ENCODE measurements around the gene SPI1.

Gene SPI1

GRCh38 chr11:47378010-47378835, at the start of gene SPI1:
SPI1 (minus strand) TSS chr11:47378547; CDS start chr11:47378353, 194 bp downstream.
- DNase-seq: no peak

- peak; percentile 99 for DNase-seq
Observed at GRCh38 chr11:47426062-47426956, 48.0 kb upstream of the SPI1 start, which contains the start of gene PSMC3. PSMC3 (minus strand) TSS chr11:47426439; CDS start chr11:47426279, 160 bp downstream.

DNA sequence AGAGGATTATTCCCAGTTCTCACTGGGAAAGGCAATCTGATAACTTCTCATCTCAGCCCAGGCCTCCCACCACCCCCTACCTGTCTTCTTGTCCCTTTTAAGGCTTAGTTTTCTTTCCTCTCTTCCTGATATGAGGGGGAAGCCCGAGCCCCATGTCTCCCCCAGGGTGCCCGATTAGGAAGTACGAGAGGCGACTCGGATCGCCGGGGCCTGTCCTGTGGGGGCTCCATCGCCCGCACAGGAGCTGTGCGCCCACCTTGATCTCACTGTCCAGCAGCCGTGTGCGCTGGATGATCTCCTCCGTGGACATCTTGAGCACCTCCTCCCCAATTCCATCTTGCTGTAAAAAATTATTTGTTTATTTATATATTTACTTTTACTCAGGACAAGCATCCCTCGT, 47.3 kb upstream of the SPI1 start:
- no peak for DNase-seq

GRCh38 chr11:47418454-47419259, 40.3 kb upstream of the SPI1 start:
- no peak for DNase-seq

DNA sequence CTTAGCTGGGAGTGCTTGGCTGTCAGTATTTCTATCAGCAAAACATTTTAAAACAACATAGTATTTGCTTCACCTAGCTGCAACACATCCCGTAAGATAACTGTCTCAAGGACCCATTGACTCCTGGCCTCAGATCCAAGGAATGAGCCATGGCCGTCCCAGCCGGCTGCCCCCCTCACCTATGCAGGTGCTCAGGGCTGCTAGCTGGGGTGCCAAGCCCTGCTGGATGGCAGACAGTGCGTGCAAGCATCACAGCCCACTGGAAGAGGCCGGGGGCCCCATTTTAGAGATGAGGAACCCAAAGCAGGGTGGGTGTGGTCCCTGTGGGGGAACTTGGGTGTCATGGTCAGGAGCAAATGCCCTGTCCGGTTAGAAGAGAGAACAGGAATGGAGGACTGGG, 39.4 kb upstream of the SPI1 start:
- DNase-seq: no peak

DNA sequence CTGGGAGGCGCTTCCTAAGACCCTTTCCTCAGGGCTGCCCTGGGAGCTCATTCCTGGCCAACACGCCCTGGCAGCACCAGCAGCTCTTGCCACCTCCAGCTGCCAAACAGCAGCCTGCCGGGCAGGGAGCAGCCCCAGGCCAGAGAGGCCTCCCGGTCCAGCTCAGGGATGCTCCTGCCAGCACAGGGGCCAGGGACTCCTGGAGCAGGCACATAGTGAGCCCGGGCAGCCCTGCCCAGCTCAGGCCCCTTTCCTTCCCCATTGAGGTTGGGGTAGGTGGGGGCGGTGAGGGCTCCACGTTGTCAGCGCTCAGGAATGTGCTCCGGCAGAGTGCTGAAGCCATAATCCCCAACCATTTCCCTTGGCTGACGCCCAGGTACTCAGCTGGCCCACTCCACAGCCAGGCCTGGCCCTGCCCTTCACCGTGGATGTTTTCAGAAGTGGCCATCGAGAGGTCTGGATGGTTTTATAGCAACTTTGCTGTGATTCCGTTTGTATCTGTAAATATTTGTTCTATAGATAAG, 37.7 kb upstream of the SPI1 start:
- no peak for DNase-seq

DNA sequence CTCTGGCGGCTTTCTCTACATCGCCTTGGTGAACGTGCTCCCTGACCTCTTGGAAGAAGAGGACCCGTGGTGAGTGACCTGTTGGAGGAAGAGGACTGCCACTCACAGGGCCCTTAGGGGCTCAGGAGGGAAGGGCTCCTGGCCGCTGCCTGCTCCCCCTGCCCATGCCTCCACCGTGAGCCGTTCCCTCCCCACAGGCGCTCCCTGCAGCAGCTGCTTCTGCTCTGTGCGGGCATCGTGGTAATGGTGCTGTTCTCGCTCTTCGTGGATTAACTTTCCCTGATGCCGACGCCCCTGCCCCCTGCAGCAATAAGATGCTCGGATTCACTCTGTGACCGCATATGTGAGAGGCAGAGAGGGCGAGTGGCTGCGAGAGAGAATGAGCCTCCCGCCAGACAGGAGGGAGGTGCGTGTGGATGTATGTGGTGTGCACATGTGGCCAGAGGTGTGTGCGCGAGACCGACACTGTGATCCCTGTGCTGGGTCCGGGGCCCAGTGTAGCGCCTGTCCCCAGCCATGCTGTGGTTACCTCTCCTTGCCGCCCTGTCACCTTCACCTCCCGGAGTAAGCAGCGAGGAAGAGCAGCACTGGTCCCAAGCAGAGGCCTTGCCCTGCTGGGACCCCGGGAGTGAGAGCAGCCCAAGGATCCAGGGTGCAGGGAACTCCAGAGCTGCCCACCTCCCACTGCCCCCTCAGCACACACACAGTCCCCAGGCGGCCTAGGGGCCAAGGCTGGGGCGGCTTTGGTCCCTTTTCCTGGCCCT, 36.9 kb upstream of the SPI1 start:
- no peak for DNase-seq

DNA sequence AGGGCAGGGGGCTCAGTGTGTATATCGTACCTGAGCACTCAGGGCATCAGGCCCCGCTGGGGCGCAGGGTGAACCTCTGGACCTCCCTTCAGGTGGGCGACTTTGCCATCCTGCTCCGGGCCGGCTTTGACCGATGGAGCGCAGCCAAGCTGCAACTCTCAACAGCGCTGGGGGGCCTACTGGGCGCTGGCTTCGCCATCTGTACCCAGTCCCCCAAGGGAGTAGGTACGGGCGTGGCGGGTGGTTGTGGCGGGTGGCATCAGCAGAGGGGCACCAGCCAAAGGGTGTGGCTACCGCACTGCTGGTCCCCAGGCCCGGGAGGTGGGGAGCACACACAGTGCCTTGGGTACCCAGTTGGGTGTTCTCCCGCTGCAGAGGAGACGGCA, 36.3 kb upstream of the SPI1 start:
- DNase-seq: no peak

DNA sequence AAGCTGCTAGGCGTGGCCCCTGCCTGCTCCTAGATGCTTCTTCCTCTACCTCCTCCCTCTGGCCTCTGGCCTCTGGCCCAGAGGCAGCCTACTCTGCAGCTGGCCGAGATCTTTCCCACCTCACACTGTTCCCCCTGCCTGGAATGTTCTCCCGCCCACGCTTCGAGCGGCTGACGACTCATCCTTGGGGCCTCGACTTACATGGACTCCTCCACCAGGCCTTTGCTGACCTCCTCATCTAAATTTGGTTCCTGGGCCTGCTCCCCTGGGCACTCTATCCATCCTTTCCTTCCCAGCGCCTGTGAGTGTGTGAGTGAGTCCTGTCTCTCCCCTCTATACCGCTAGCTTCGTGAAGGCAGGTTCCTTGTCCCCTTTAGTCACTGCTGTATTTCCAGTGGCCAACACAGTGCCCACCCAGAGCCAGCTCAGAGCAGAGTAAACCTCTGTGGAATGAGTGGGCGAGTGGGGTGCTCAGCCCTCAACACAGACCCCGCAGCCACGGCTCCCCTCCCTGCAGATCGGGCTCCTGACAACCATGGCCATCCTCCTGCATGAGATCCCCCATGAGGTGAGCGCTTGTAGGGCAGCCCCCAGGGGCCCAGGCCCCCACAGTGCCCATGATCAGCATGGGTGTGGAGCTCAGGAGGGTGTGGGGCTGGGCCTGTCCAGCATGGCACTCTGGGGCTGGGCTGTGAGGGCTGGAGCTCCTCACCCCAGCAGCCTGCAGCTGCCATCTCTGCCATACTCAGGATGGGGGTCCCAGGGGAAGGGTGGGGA, 35.7 kb upstream of the SPI1 start:
- DNase-seq: no peak

DNA sequence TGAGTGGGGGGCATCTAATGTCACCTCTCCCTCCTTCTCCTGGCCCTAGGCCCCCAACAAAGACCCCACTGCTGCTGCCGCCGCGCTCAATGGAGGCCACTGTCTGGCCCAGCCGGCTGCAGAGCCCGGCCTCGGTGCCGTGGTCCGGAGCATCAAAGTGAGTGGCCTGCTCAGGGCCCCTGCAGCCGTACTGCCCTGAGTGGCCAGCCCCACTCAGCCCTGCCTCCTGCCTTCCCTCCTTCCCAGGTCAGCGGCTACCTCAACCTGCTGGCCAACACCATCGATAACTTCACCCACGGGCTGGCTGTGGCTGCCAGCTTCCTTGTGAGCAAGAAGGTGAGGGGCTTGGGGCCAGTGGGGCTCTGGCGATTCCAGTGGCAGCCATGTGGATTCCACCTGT, 35.0 kb upstream of the SPI1 start:
- DNase-seq: no peak

DNA sequence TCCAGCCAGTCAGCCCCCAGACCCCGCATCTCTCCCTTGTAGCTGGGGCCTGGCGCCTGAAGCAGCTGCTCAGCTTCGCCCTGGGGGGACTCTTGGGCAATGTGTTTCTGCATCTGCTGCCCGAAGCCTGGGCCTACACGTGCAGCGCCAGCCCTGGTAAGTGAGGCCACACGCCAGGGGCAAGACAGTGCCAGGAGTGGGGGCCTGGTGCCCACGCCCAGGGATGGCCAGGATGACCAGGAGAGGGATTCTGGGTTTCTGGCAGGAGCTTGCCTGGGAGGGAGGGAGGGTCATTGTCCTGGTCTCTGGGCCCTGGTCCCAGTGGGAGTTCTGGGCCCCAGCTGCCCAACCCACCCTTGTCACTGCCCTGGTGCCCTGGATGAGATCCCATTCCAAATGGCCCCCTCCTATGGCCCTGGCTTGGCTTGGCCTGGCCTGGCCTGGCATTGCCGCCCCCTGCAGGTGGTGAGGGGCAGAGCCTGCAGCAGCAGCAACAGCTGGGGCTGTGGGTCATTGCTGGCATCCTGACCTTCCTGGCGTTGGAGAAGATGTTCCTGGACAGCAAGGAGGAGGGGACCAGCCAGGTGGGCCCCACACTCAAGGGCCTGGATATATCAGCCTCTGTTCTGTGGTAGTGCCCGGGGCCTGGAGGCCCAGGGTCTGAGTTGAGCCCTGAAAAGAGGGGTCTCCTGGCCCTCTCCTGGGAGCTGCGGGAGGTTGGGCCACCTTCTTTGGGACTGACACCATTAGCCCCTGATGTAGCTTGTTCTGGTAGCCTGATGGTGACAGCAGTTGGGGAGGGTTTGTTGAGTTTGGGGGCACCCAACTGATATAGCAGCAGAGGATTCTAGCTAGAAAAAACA, 33.8 kb upstream of the SPI1 start:
- peak; percentile 64 for DNase-seq

- DNase-seq: no peak
Observed at GRCh38 chr11:47410370-47411264, 32.3 kb upstream of the SPI1 start.

- no peak for DNase-seq
Observed at GRCh38 chr11:47409440-47410369, 31.4 kb upstream of the SPI1 start.

- DNase-seq: no peak
Observed at GRCh38 chr11:47408598-47409439, 30.5 kb upstream of the SPI1 start.

DNA sequence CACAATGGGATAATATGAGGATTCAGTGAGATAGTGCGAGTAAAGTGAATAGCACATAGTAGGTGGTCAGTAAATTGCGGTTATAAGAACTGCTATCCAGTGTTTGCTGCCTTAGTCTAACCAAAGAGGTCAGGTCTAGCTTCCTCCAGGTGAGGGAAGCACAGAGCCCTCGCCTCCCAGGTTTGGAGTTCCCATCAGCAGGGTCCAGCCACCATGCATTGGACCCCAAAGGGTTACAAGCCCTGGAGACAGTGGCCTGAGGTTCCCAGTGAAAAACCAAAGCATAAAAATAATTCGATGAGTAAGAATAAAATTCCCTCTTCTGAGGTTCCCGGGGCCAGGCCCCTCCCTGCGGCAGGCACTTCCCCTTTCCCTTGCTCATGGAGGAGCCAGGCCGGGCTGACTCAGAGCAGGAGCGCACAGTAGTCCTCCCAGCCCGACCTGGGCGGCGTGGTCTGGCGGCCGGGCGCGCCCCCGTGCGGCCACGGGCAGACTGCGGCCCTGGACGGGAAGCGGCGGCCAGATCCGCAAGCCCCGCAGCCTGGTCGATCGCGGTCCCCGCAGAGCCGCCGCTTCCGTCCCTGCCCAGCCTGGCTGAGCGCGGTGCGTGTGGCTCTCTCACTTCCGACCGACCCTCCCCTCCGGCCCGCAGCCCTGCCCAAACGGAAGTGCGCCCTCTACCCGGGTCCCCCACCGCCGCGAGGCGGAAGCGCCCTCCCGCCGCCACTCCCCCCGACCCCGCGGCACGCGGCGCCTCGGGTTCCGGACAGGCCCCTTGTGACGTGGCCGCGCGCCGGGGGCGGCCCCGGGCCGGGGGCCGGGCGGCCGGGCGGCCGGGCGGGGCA, 29.6 kb upstream of the SPI1 start, which contains the start of gene SLC39A13:
Gene SLC39A13 (plus strand): TSS at position 845 of the 845 bp plus-strand sequence. CDS start 1,505 bp downstream, outside the sequence.
- peak; percentile 92 for DNase-seq

Measured in stimulated activated CD4-positive, alpha-beta T cell treated with anti-CD3 and anti-CD28 coated beads, Interleukin-4, amount 100 ng/mL, for 24 hours (primary cell).